HG03442 (cell line): ENCODE measurements around the gene FANCL.
"Not testable (repeated sequence)": the region's sequence is repeated elsewhere in the genome, so short reads cannot be mapped to it uniquely, and the experiment has no call there.

Experiments used
- ATAC-seq: cut with Tn5 transposase; IDR thresholded peaks from one replicate; pipeline ENCODE4 v1.9.1; 2021; ENCODE audit warnings: mild to moderate bottlenecking, moderate library complexity; ENCODE audit not compliant: unreplicated experiment

The FANCL gene

DNA sequence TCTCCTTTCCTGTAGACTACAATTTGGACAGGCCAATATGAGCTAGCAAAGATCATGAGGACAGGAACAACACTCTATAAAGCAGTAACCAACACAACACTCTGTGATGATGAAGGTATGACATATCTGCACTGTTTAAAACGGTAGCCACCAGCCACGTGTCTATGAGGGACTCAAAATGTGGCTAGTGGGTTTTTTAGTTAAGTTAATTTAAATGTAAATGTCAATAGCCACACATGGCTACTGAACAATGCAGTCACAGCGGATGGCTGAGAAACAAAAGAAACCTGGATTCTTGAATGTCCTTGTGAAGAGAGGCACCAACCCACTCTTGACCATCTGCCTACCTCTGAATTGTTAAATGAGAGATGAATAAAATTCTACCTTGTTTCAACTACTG, 33.9 kb downstream of the FANCL start:
- no peak for ATAC-seq

DNA sequence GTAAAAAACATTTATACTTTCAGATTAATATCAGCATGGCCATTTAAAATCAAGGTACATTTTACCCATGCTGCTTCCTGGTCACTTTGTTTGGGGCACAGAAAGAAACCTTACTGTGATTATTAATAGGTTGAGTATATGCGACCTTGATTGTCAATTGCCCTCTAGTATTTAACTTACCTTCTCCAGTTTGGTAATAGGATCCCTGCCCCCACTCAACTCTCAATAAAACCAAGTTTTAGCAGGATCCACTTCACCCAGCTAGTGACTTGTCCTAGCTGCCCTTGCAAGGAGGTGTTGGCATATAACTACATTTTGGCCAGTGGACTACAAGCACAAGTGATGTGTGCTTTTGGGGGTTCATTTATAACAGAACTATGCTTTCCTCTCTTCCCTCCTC, 34.3 kb downstream of the FANCL start:
- no peak for ATAC-seq

DNA sequence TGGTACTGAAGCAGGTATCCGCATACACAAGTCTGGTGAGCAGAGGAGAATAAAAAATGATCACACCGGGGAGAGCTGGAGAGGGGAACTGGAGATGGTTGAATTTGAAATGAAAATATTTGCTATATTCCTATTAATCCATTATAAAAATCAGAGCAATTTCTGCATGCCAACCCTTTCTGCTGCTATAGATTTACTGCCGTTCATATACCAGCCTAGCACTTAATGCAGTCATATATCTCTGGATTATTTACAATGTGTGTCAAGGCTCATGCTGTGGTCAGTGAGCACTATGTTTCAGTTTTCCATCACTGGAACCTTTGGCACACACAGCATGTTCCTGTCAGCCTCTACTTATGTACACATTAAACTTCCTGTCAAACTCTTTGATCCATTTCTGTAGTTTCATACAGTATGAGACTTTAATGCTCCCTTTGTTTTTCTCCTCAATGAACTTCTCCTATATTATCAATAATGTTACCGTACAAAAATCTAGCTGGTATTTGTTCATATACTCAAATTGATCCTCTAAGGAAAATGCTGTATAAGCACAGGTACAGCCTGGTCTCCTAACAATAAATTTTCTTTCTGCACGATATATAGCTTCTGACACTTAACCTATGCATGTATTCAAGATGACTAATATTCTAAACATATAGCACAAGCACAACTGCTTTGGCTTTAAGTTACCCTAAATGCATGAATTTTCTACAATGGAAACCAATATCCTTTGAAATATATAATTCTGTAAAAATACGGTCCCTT, 36.7 kb downstream of the FANCL start:
- no peak for ATAC-seq

DNA sequence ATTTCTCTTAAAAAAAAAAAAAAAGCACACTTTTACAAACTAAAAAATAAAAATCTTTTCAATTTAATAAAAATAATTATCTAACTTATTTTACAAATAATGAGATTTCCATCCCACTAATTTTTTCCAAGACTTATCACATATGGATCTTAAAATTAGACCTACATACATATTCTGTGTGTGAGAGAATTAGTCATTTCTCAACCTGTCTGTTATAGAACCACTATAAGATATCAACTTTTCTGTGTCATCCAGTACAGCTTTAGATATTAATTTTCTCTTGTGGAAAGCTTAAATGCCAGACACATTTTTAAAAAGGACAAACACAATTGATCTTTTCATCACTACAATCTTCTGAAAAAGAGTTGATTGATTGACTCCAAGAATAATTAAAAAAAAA, 38.1 kb downstream of the FANCL start:
- ATAC-seq, result no peak

DNA sequence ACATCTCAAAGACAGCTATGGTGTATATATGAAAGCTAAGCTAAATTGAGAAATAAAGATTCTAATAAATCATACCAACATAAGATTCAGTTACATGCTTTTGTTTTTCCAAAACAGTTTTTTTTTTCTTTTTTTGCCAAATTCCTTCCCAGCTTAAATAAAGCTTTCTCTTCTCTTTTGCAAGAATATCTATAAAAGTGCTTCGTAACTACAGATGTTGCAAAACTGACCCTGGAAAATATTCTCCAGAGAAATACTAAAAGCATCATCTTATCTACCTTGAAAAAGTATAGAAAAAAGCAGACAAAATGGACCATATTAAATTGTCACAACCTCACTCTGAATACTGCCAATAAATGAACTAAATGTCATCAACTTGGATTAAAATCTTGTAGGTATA, 38.7 kb downstream of the FANCL start:
- no peak for ATAC-seq

DNA sequence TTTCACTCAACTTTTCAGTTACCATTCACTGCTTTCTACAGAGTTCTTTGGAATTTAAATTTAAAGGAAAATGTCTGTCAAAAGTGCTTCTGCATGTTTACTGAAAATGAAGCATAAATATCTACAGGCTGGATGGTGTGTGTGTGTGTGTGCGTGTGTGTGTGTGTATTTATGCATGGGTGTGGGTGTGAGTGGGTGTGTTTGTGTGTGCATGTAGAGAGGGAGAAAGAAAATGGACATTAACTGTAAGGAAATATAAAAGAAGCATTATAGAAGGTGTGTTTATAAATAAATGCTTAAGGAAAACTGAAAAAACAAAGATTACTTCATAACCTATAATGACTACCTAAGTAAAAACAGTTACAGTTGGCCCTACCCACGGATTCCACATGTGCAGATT, 43.2 kb downstream of the FANCL start:
- no peak for ATAC-seq

DNA sequence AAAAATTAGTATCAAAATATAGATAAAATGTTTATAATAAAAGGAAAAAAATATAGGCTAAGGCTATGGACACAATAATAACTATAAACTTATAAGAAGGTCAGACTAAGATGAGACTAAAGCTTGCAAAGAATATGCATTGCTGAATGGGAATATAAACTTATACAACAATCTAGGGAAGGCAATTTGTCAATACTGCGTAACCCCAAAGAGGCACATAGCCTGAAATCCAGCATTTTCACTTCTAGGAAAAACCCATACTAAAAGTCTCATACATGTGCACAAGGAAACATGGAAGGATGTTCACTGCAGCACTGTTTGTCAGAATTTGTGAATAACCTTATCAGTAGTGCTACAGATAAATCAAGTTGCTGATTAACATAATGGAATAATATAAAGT, 45.5 kb downstream of the FANCL start:
- ATAC-seq, result no peak

DNA sequence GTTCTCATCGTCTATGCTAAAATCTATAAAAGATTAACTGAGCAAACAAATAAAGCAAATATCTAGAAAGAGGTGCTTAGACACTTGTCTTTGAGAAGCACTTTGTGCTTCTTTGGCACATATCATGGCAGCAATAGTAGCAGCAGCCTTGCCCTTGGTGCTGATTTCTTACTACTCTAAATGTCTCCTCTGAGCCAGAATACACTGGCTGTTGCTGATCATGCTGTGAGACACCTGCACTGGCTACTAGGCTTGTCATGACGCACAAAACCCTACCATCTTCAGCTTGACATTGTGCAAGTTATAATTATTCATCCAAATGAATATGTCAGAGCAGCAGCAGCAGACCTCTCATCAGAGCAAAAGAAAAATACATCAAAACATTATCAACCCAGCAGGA, 46.7 kb downstream of the FANCL start:
- no peak for ATAC-seq

DNA sequence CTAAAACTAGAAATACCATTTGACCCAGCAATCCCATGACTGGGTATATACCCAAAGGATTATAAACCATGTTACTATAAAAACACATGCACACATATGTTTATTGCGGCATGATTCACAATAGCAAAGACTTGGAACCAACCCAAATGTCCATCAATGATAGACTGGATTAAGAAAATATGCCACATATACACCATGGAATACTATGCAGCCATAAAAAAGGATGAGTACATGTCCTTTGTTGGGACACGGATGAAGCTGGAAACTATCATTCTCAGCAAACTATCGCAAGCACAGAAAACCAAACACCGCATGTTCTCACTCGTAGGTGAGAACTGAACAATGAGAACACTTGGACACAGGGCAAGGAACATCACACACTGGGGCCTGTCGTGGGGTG, 54.1 kb downstream of the FANCL start:
- not testable (repeated sequence) for ATAC-seq

DNA sequence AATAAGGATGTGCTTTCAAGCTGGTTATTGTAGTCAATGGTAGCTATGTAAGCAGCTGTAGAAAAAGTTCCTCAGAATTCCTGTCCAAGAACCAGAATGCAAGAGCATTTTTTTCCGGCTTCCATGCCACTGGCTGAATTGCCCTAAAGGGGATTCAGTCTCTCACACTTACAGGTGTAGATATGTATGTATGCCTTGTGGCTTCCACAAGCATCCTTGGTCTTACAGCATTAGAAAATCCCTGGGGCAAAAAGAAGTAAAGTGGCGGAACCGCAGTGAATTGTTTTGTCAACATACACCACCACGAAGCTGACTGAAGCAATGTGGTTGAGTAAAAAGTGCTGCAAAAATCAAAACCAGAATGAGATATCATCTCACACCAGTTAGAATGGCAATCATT, 54.6 kb downstream of the FANCL start:
- ATAC-seq, result no peak

DNA sequence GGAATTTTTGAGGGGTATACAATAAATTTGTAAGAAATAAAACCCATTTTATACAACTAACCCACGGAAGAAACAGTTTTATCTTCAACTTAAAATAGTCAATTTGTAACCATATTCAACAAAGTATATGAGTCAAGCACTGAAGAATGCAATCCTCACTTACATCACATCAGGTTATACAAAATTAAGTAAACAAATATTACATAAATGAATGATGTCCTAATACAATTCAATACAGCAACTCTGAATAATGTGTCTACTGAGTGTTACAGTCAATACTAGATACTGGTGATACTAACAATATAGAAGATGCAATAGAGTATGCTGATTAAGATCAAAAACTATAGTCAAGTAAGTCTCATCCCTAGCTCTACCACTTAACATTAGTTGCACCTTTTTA, 58.6 kb downstream of the FANCL start:
- ATAC-seq, result no peak

DNA sequence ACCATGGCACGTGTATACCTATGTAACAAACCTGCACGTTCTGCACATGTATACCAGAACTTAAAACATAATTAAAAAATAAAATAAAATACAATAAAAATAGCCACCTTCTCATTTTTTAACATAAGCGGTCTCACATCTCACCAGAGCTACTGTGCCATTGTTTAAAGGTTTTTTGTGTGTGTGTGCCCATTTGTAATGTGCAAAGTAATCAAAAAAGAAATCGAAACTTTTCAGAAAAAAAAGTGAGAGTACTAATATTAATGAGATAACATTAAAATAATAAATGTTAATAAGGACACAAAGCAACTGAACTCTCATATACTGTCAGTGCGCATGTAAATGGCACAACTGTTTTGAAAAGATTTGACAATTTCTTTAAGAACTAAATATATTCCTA, 60.5 kb downstream of the FANCL start:
- ATAC-seq, result no peak

DNA sequence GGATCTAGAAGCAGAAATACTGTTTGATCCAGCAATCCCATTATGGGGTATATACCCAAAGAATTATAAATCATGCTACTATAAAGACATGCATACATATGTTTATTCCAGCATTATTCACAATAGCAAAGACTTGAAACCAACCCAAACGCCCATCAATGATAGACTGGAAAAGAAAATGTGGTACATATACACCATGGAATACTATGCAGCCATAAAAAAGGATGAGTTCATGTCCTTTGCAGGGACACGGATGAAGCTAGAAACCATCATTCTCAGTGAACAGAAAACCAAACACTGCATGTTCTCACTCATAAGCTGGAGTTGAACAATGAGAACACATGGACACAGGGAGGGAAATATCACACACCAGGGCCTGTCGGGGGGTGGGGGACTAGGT, 61.0 kb downstream of the FANCL start:
- ATAC-seq, result not testable (repeated sequence)

DNA sequence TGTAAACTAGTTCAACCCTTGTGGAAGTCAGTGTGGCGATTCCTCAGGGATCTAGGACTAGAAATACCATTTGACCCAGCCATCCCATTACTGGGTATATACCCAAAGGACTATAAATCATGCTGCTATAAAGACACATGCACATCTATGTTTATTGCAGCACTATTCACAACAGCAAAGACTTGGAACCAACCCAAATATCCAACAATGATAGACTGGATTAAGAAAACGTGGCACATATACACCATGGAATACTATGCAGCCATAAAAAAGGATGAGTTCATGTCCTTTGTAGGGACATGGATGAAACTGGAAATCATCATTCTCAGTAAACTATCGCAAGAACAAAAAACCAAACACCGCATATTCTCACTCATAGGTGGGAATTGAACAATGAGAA, 63.9 kb downstream of the FANCL start:
- ATAC-seq, result not testable (repeated sequence)

DNA sequence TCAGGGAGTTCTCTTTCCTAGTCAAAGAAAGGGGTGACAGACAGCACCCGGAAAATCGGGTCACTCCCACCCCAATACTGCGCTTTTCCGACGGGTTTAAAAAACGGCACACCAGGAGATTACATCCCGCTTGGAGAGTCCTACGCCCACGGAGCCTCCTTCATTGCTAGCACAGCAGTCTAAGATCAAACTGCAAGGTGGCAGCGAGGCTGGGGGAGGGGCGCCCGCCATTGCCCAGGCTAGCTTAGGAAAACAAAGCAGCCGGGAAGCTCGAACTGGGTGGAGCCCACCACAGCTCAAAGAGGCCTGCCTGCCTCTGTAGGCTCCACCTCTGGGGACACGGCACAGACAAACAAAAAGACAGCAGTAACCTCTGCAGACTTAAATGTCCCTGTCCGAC, 69.3 kb downstream of the FANCL start:
- ATAC-seq, result not testable (repeated sequence)

DNA sequence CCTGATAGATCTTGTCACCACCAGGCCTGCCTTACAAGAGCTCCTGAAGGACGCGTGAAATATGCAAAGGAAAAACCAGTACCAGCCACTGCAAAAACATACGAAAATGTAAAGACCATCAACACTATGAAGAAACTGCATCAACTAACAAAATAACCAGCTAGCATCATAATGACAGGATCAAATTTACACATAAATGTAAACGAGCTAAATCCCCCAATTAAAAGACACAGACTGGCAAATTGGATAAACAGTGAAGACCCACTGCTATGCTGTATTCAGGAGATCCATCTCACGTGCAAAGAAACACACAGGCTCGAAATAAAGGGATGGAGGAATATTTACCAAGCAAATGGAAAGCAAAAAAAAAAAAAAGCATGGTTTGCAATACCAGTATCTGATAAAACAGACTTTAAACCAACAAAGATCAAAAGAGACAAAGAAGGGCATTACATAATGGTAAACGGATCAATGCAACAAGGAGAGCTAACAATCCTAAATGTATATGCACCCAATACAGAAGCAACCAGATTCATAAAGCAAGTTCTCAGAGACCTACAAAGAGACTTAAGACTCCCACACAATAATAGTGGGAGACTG, 70.7 kb downstream of the FANCL start:
- ATAC-seq, result not testable (repeated sequence)

DNA sequence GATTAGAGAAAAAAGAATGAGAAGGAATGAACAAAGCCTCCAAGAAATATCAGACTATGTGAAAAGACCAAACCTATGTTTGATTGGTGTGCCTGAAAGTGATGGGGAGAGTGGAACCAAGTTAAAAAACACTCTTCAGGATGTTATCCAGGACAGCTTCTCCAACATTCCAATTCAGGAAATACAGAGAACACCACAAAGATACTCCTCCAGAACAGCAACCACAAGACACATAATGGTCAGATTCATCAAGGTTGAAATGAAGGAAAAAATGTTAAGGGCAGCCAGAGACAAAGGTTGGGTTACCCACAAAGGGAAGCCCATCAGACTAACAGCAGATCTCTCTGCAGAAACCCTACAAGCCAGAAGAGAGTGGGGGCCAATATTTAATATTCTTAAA, 71.3 kb downstream of the FANCL start:
- ATAC-seq, result not testable (repeated sequence)

DNA sequence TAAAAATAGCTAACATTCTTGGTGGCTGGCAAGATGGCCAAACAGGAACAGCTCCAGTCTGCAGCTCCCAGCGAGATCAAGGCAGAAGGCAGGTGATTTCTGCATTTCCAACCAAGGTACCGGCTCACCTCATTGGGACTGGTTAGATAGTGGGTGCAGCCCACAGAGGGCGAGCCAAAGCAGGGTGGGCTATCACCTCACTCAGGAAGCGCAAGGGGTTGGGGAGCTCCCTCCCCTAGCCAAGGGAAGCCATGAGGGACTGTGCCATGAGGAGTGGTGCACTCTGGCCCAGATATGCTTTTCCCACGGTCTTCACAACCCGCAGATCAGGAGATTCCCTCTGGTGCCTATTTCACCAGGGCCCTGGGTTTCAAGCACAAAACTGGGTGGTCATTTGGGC, 73.0 kb downstream of the FANCL start:
- ATAC-seq, result not testable (repeated sequence)

DNA sequence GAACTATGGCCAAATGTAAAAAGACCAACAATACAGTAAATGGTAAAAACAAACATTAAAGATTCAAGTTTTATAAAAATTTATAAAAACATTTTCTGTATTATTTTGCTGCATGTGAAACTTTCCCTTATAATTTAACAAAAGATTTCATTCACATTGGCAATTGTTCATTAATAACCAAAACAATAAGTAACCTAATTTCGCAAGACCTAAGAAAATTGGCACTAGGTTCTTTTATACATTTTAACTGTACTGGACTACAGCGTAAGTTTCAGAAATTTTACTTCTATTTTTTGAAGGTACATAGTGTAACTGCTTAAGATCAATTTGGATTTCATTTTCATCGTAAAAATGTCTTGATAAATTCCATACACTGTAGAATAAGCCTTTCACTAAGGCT, 77.2 kb downstream of the FANCL start:
- no peak for ATAC-seq

DNA sequence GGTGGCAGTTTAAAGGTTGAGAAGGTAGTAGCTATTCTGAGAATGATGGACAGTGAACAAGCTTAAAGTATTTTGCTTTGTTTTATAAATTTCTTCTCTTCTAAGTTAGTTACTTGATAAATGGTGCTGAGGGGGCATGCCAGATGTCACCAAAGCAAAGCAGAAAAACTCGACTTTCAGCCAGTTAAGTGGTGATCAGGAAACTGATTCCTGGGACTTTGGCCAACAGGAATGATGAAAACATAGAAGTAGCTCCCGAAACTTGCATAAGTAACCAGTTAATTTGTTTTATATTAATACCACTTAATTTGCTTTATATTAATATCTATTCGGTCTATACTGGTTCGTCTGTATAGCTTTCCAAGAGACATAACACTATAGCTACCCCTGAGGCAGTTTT, 82.6 kb downstream of the FANCL start:
- ATAC-seq, result no peak

DNA sequence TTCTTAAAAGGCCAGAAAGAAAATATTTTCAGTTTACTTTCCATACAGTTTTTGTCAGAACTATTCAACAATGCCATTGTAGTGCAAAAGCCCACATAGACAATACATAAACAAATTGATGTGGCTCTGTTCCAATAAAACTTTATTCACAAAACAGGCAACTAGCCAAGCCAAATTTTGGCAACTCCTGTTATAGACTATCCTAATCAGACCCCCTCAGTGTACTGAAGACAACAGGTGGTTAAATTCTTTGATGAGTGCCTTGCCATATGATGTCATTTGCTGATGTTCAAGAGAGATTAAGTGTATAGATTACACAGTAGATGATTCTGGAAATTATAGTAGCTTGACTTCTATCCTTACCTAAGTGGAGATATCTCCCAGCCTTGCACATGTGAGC, 83.4 kb downstream of the FANCL start:
- no peak for ATAC-seq

DNA sequence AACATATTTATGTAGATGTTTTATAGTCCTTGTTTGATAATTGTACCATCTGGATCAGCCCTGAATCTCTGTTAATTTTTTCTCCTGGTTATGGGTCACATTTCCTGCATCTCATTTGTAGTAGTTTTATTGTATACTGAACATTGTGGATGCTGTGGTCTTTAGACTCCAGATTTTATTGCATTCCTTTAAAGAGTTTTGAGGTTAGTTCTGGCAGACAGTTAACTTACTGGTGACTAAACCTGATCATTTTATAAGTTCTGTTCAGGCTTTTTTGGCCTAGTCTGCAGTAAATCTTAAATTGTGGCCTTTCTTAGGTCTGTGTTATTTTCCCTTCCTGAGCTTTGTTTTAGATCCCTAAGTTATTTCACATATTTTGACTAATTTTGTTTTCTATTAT, 84.3 kb downstream of the FANCL start:
- ATAC-seq, result no peak
